Measurements from ENCODE around the gene PDCD10. TPM values are rescaled to one million over a fixed set of nuclear protein-coding genes. Genes with fewer than 3 reads are reported as not detected.

PDCD10 gene
- total RNA-seq, 5 donors from 2014 or later (not counting 1 experiment from before 2014, with no cell fraction given): 40.2 to 46.7 (median 40.8) TPM

- H3K4me1 Mint-ChIP-seq: no peaks in the 10 kb centered on the region
- H3K4me3 Mint-ChIP-seq: no peak overlapping the region
- H3K27ac ChIP-seq (ENCODE audit: low read length): no peak overlapping the region
- H3K36me3 Mint-ChIP-seq: peaks cover 5% of the 10 kb centered on the region
- no CpG with 5 or more reads among the region's 2 CpGs for WGBS (ENCODE audit: insufficient coverage)
- ChIA-PET POLR2A (no interaction called here), CTCF (interaction anchor here in 1 of 2 donors (1.5 kb wide), 1 partner anchor 17 kb away, joined by 3 read pairs; no protein-coding TSS in a partner anchor)
- H3K9me3 Mint-ChIP-seq: peaks cover 0 to 10% (median 1%) of the 10 kb centered on the region in 3 donors
- H3K4me1 ChIP-seq (ENCODE audit: control insufficient read depth in 1 of 2, extremely low read depth in 1 of 2, insufficient read depth in 2 of 2, low read length in 2 of 2): no peaks in the 10 kb centered on the region
- no peak for DNase-seq
- no peak overlapping the region for H3K27ac Mint-ChIP-seq
- no peaks in the 10 kb centered on the region for H3K27me3 ChIP-seq (replicated peaks in 1 of 2; ENCODE audit: control insufficient read depth in 2 of 2, extremely low read depth in 1 of 2, insufficient read depth in 2 of 2, low read length in 1 of 2)
- no peaks in the 10 kb centered on the region for H3K36me3 ChIP-seq (ENCODE audit: control insufficient read depth in 2 of 2, extremely low read depth in 1 of 2, insufficient read depth in 1 of 2, low read length in 1 of 2)
- H3K9me3 ChIP-seq: no peaks in the 10 kb centered on the region
- no peak for ATAC-seq (replicated peaks in 1 of 4)
- H3K27me3 Mint-ChIP-seq: no peaks in the 10 kb centered on the region
- no peak overlapping the region for H3K4me3 ChIP-seq (ENCODE audit: control insufficient read depth in 1 of 2, extremely low read depth in 1 of 2, low read length in 1 of 2)
These were observed 68.1 kb downstream of the PDCD10 start for GRCh38 chr3:167666563-167666962.

GRCh38 chr3:167662919-167663400 is 71.7 kb downstream of the PDCD10 start:
- Mint-ChIP-seq H3K27me3 (peaks cover 2% of the 10 kb centered on the region in 2 donors), H3K36me3 (no peaks in the 10 kb centered on the region), H3K4me3 (no peak overlapping the region), H3K9me3 (peaks cover 0 to 10% (median 1%) of the 10 kb centered on the region in 3 donors), H3K27ac (no peak overlapping the region), H3K4me1 (no peaks in the 10 kb centered on the region)
- Histone ChIP-seq H3K4me3 (ENCODE audit: control insufficient read depth in 1 of 2, extremely low read depth in 1 of 2, low read length in 1 of 2) (no peak overlapping the region), H3K4me1 (ENCODE audit: control insufficient read depth in 1 of 2, extremely low read depth in 1 of 2, insufficient read depth in 2 of 2, low read length in 2 of 2) (no peaks in the 10 kb centered on the region), H3K9me3 (no peaks in the 10 kb centered on the region), H3K27me3 (replicated peaks in 1 of 2; ENCODE audit: control insufficient read depth in 2 of 2, extremely low read depth in 1 of 2, insufficient read depth in 2 of 2, low read length in 1 of 2) (no peaks in the 10 kb centered on the region), H3K27ac (ENCODE audit: low read length) (no peak overlapping the region), H3K36me3 (ENCODE audit: control insufficient read depth in 2 of 2, extremely low read depth in 1 of 2, insufficient read depth in 1 of 2, low read length in 1 of 2) (no peaks in the 10 kb centered on the region)
- POLR2A ChIA-PET: no interaction called here
- 100% methylated on average over 1 of the region's 5 CpGs for WGBS (ENCODE audit: insufficient coverage)
- ATAC-seq (replicated peaks in 1 of 4) (no peak), DNase-seq (no peak)
- CTCF ChIA-PET: interaction anchor here in 1 of 2 donors (0.6 to 1.0 kb wide), 2 partner anchors 22 to 991 kb away, joined by 3 to 4 read pairs; no protein-coding TSS in a partner anchor

DNA sequence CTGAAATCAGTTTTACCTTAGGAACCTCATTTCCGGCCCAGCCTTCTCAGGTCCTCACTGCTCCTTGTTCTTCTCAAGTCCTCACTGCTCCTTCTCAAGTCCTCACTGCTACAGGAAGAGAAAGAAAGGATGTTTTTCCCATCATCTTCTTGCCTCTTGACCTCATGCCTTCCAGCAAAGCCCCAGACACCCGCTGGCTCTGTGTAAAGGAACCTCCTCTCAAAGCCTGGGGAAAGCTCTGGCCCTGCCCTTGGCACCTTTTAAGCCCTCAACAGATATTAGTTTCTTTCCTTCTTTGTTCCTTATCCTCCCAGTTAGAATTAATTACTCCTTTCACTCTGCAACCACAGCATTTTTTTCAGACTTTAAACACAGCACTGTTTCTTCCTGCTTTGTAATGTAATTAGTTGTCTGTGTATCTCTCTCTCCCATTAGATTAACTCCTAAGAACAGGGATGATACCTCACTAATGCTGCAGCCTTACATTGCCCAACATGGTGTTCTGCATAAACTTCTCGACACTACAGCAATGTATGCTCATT is 76.9 kb downstream of the PDCD10 start:
- DNase-seq (no peak), ATAC-seq (replicated peaks in 1 of 4) (no peak)
- Mint-ChIP-seq H3K4me3 (no peak overlapping the region), H3K9me3 (no peaks in the 10 kb centered on the region), H3K27me3 (peaks cover 2 to 9% of the 10 kb centered on the region in 2 donors), H3K4me1 (peaks cover 0 to 7% (median 5%) of the 10 kb centered on the region in 3 donors), H3K27ac (no peak overlapping the region), H3K36me3 (peaks cover 3% of the 10 kb centered on the region)
- 72% methylated on average over 2 of the region's 3 CpGs for WGBS (ENCODE audit: insufficient coverage)
- no peaks in the 10 kb centered on the region for H3K36me3 ChIP-seq (ENCODE audit: control insufficient read depth in 2 of 2, extremely low read depth in 1 of 2, insufficient read depth in 1 of 2, low read length in 1 of 2)
- H3K27ac ChIP-seq (ENCODE audit: low read length): no peak overlapping the region
- H3K4me1 ChIP-seq (ENCODE audit: control insufficient read depth in 1 of 2, extremely low read depth in 1 of 2, insufficient read depth in 2 of 2, low read length in 2 of 2): no peaks in the 10 kb centered on the region
- H3K4me3 ChIP-seq (ENCODE audit: control insufficient read depth in 1 of 2, extremely low read depth in 1 of 2, low read length in 1 of 2): no peak overlapping the region
- ChIA-PET CTCF (no interaction called here), POLR2A (no interaction called here)
- H3K9me3 ChIP-seq: no peaks in the 10 kb centered on the region
- H3K27me3 ChIP-seq (replicated peaks in 1 of 2; ENCODE audit: control insufficient read depth in 2 of 2, extremely low read depth in 1 of 2, insufficient read depth in 2 of 2, low read length in 1 of 2): peaks cover 0 to 3% of the 10 kb centered on the region in 2 experiments

DNA sequence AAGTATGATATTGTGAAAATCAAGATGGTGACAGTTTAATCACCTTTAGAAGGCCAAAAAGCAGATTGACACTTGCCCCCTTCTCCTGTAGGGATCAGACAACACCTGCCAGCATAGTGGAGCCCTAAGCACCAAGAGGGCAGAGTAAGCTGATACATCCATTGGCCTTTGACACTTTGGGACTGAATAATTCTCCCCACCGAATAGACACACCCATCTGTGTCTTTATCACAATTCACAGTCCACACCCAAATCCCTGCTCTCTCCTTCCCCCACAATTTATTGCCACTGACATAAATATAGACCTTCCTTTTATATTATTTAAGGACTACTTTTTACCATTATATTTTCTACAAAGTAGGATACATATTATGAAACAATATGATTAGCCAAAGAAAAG is 77.9 kb downstream of the PDCD10 start:
- DNase-seq (no peak), ATAC-seq (replicated peaks in 1 of 4) (no peak)
- peaks cover 0 to 7% (median 5%) of the 10 kb centered on the region in 3 donors for H3K4me1 Mint-ChIP-seq
- no peak overlapping the region for H3K27ac ChIP-seq (ENCODE audit: low read length)
- H3K9me3 ChIP-seq: no peaks in the 10 kb centered on the region
- no peak overlapping the region for H3K27ac Mint-ChIP-seq
- H3K27me3 Mint-ChIP-seq: peaks cover 2 to 9% of the 10 kb centered on the region in 2 donors
- H3K36me3 Mint-ChIP-seq: peaks cover 3% of the 10 kb centered on the region
- POLR2A ChIA-PET: no interaction called here
- H3K27me3 ChIP-seq (replicated peaks in 1 of 2; ENCODE audit: control insufficient read depth in 2 of 2, extremely low read depth in 1 of 2, insufficient read depth in 2 of 2, low read length in 1 of 2): peaks cover 0 to 3% of the 10 kb centered on the region in 2 experiments
- no peak overlapping the region for H3K4me3 Mint-ChIP-seq
- no peaks in the 10 kb centered on the region for H3K4me1 ChIP-seq (ENCODE audit: control insufficient read depth in 1 of 2, extremely low read depth in 1 of 2, insufficient read depth in 2 of 2, low read length in 2 of 2)
- CTCF ChIA-PET: no interaction called here
- H3K4me3 ChIP-seq (ENCODE audit: control insufficient read depth in 1 of 2, extremely low read depth in 1 of 2, low read length in 1 of 2): no peak overlapping the region
- no peaks in the 10 kb centered on the region for H3K9me3 Mint-ChIP-seq
- no peaks in the 10 kb centered on the region for H3K36me3 ChIP-seq (ENCODE audit: control insufficient read depth in 2 of 2, extremely low read depth in 1 of 2, insufficient read depth in 1 of 2, low read length in 1 of 2)
- WGBS (ENCODE audit: insufficient coverage): no CpG with 5 or more reads among the region's 1 CpG

DNA sequence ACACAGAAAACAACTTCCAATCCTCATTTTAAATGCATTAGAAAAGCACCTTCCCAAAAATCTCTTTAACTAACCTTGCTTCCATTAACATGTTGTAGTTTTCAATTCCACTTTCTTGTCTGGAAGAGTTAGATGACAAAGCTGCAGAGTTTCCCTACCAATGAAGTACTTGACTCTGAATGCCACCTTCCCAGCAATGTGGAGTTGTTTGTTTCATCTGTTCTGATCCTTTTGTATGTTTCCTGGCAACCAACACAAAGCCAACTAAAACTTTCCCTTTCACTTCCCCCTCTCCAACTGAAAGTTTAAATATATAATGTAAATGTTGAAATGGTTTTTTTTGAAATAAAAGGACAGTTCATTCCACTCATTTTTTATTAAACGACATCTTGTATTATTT is 80.9 kb downstream of the PDCD10 start, which contains the start of gene WDR49:
TSS of gene WDR49 (minus strand) at position 183 of the 400 bp plus-strand sequence. CDS start 517 bp downstream, outside the sequence.
- Histone ChIP-seq H3K9me3 (no peaks in the 10 kb centered on the region), H3K27ac (ENCODE audit: low read length) (no peak within 1 kb of the TSS), H3K4me3 (ENCODE audit: control insufficient read depth in 1 of 2, extremely low read depth in 1 of 2, low read length in 1 of 2) (no peak within 1 kb of the TSS), H3K4me1 (ENCODE audit: control insufficient read depth in 1 of 2, extremely low read depth in 1 of 2, insufficient read depth in 2 of 2, low read length in 2 of 2) (peaks cover 0 to 7% of the 10 kb centered on the region in 2 experiments), H3K27me3 (replicated peaks in 1 of 2; ENCODE audit: control insufficient read depth in 2 of 2, extremely low read depth in 1 of 2, insufficient read depth in 2 of 2, low read length in 1 of 2) (peaks cover 0 to 3% of the 10 kb centered on the region in 2 experiments), H3K36me3 (ENCODE audit: control insufficient read depth in 2 of 2, extremely low read depth in 1 of 2, insufficient read depth in 1 of 2, low read length in 1 of 2) (no peaks in the 10 kb centered on the region)
- WGBS (ENCODE audit: insufficient coverage): no CpG with 5 or more reads among the region's 1 CpG
- Mint-ChIP-seq H3K4me1 (peaks cover 11 to 19% (median 17%) of the 10 kb centered on the region in 3 donors), H3K36me3 (peaks cover 3% of the 10 kb centered on the region), H3K27ac (no peak within 1 kb of the TSS), H3K9me3 (no peaks in the 10 kb centered on the region), H3K27me3 (peaks cover 2 to 9% of the 10 kb centered on the region in 2 donors), H3K4me3 (no peak within 1 kb of the TSS)
- POLR2A ChIA-PET: no interaction called here
- ATAC-seq (replicated peaks in 1 of 4) (no peak), DNase-seq (no peak)
- CTCF ChIA-PET: no interaction called here

DNA sequence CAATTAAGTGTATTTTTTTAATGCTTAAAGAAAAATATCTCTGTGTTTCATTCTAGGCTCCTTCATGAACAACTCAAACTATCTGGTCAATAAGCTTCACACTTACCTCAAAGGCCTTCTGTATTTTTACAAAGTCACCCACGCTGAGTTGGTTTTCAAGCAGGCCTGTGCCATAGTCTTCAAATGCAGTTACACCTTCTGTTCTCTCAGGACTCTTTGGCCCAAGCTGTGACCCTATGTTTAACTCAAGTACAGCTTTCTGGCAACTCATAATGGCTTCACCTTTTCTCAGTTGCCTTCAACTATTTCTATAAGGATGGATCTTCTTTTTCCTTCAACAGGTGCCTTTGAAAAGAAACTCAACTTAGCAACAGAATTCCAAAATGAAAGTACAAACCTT is 81.5 kb downstream of the PDCD10 start:
- Mint-ChIP-seq H3K4me1 (peaks cover 11 to 19% (median 17%) of the 10 kb centered on the region in 3 donors), H3K27ac (no peak overlapping the region), H3K27me3 (peaks cover 0 to 9% of the 10 kb centered on the region in 2 donors), H3K4me3 (no peak overlapping the region), H3K9me3 (no peaks in the 10 kb centered on the region), H3K36me3 (peaks cover 3% of the 10 kb centered on the region)
- Histone ChIP-seq H3K36me3 (ENCODE audit: control insufficient read depth in 2 of 2, extremely low read depth in 1 of 2, insufficient read depth in 1 of 2, low read length in 1 of 2) (no peaks in the 10 kb centered on the region), H3K4me1 (ENCODE audit: control insufficient read depth in 1 of 2, extremely low read depth in 1 of 2, insufficient read depth in 2 of 2, low read length in 2 of 2) (peaks cover 0 to 7% of the 10 kb centered on the region in 2 experiments), H3K4me3 (ENCODE audit: control insufficient read depth in 1 of 2, extremely low read depth in 1 of 2, low read length in 1 of 2) (no peak overlapping the region), H3K9me3 (no peaks in the 10 kb centered on the region), H3K27ac (ENCODE audit: low read length) (no peak overlapping the region), H3K27me3 (replicated peaks in 1 of 2; ENCODE audit: control insufficient read depth in 2 of 2, extremely low read depth in 1 of 2, insufficient read depth in 2 of 2, low read length in 1 of 2) (peaks cover 0 to 3% of the 10 kb centered on the region in 2 experiments)
- ChIA-PET CTCF (no interaction called here), POLR2A (no interaction called here)
- no peak for ATAC-seq (replicated peaks in 1 of 4)
- 67% methylated on average over 1 of the region's 1 CpG for WGBS (ENCODE audit: insufficient coverage)
- DNase-seq: no peak
